ENCODE results near the gene KIF23.
"Not testable (repeated sequence)": the region's sequence is repeated elsewhere in the genome, so short reads cannot be mapped to it uniquely, and the experiment has no call there.

Gene KIF23

DNA sequence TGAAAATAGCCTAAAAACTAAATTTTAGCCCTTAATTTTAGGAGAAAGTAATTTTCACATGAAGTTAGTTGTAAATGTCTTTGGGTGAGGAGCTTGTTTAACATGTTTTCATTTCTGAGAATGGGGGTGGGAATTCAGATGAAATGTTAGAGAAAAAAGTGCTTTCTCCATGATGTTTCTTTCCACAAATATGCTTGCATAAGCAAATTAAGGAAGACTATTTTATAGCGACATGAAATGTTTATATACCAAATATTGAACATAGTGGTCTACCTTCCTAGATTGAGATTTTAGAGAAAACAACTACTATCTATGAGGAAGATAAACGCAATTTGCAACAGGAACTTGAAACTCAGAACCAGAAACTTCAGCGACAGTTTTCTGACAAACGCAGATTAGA, 25.5 kb downstream of the KIF23 start:
- DNase-seq, result no peak

GRCh38 chr15:69443032-69443611, 29.0 kb downstream of the KIF23 start:
- no peak for DNase-seq

GRCh38 chr15:69444686-69445085, 30.5 kb downstream of the KIF23 start:
- DNase-seq, result no peak

DNA sequence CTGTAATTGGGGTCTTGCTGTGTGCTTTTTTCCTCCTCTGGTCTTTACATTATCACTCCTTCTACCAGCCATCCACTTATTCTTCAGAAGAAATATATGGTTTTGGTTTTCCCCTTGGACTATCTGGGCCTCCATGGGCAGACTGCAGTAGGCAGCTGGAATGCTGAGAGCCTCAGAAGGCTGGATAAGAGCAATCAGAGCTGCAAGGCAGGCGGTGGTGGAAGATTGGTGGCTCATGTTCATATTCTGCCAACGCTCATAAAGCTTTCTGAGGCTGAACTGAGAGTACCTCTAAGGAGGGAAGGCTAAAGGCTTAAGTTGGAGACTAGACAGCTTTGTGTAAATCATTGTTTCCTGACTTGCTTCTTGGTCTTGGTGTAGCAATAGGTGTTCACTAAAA, 32.8 kb downstream of the KIF23 start:
- no peak for DNase-seq

DNA sequence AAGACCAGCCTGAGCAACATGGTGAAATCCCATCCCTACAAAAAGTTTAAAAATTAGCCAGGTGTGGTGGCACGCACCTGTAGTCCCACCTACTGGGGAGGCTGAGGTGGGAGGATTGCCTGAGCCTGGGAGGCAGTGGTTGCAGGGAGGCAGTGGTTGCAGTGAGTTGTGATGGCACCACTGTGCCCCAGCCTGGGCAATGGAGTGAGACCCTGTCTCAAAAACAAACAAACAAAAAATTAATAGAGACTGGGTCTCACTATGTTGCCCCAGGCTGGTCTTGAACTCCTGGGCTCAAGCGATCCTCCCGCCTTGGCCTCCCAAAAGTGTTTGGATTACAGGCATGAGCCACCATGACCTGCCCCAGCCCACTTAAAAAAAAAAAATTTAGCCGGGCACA, 36.1 kb downstream of the KIF23 start:
- DNase-seq, result not testable (repeated sequence)

DNA sequence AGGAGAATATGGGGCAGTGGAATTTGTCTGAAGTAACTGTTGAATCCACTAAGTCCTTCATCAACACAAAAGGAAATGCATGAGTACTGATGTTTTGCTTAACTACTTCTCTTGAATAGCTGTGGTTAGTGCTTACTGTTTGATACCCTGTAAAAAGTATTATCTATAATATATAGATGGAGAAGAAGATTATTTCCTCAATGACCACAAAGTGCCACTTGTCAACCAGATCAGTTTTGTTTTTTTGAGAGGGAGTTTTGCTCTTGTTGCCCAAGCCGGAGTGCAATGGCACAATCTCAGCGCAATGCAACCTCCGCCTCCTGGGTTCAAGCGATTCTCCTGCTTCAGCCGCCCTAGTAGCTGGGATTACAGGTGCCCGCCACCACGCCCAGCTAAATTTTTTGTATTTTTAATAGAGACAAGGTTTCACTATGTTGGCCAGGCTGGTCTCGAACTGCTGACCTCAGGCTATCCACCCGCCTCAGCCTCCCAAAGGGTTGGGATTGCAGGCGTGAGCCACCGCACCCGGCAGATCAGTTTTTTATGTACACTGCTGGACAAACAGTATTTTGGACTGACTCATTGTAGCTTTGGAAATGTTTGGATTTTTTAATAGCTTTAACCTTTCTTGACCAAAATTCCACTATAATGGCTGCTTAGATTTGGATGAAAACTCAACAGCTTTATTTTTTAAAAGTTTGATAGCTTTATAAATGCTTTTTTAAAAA, 37.0 kb downstream of the KIF23 start:
- DNase-seq, result no peak

GRCh38 chr15:69451951-69452691, 38.0 kb downstream of the KIF23 start:
- DNase-seq, result peak in 1 of 4 experiments; percentile 23

- DNase-seq, result peak; percentile 91 to 95 (median 92)
Observed at GRCh38 chr15:69452692-69453521, 38.8 kb downstream of the KIF23 start, which contains the start of gene RPLP1. Gene RPLP1, plus strand, starts transcription at chr15:69452818. Its CDS starts 131 bp downstream, at chr15:69452949.

DNA sequence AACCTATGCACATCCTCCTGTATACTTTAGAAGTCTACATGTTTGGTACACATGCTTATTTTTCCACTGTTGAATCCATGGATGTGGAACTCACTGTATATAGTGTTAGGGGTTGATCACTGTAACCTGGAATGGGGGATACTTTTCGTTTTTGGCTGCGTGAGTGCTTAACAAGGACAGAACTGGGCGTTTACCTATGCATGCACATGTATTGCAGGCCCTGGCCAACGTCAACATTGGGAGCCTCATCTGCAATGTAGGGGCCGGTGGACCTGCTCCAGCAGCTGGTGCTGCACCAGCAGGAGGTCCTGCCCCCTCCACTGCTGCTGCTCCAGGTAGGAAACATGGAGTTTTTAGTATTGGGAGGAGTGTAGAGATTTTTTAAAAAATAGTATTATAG, 40.8 kb downstream of the KIF23 start:
- DNase-seq, result no peak

DNA sequence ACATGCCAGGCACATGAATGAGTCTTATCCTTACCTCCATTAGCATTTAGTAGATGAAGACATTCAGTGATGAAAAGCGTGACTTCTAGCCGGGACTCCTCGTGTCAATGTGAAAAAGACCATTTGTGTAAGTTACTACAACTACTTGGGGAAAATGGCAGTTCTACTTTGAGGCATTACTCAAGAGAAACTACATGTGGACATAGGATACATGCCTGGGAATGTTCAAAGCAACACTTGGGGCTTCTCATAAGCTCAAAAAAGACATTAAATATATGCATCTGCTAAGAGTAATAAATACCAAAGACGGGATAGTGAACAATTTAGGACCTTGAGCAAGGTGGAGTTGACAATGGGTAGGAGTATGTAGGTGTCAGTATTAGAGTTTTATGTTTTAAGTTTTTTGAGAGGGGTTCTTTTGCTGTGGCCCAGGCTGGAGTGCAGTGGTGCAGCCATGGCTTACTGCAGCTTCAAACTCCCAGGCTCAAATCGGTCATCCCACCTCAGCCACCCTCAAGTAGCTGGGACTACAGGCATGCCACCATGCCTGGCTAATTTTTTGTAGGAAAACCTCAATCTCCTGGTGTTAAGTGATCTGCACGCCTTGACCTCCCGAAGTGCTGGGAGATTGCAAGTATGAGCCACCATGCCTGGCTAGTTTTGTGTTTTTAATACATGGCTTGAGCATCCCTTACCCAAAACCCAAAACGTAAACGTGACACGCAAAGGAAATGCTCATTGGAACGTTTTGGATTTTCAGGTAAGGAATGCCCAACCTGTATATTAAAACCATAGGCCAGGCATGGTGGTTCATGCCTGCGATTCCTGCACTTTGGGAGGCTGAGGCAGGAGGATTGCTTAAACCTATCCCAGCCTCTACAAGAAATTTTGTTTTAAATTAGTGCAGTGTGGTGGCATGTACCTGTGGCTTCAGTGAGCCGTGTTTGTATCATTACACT, 42.3 kb downstream of the KIF23 start:
- no peak for DNase-seq

GRCh38 chr15:69457304-69458280, 43.4 kb downstream of the KIF23 start:
- no peak for DNase-seq

DNA sequence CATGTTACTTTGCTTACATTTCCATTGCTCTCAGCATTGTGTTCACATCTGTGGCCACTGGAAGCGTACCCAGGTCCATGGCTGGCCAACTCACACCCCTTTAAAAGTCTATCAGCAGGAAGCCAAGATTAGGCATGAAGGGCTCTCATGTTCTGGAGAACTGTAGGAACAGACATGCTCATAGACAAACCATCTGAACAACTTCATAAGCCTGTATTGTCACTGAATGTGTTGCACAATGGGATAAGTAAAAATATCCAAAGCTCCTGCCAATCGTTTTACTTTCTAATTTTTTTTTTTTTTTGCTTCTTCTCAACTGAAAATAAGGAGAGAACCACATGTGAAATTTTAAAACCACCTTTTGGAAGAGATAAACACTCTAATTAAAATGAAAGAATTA, 44.9 kb downstream of the KIF23 start:
- DNase-seq, result no peak

GRCh38 chr15:69460481-69460880, 46.3 kb downstream of the KIF23 start:
- no peak for DNase-seq

DNA sequence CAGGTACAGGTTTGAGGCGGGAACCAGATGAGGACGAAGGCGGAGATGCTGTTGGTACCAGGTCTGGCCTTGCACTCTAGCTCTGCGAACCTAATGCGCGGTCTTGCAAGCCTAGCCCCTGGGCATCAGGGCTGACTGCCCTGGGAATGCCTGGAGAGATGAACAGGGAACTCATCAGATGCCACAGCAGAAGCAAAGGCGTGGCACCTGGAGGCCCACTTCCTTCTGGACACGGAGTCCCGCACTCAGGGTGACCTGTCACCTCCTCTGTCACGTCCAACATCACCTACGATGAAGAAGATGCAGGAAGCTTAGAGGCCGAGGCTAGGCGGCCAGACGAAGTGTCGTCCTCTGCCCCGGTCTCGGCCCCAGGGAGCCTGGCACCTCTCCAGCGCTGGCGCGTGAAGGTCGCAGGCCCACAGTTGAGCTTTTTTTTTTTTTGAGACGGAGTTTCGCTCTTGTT, 47.9 kb downstream of the KIF23 start:
- DNase-seq, result no peak

GRCh38 chr15:69462493-69463181, 48.5 kb downstream of the KIF23 start:
- DNase-seq, result peak; percentile 66 to 87 (median 84)

- DNase-seq, result no peak
Observed at GRCh38 chr15:69463182-69463756, 49.1 kb downstream of the KIF23 start.

GRCh38 chr15:69465253-69465652, 51.1 kb downstream of the KIF23 start:
- DNase-seq, result no peak

- DNase-seq, result no peak
Observed at GRCh38 chr15:69466733-69467132, 52.6 kb downstream of the KIF23 start.

- no peak for DNase-seq
Observed at GRCh38 chr15:69467636-69468035, 53.5 kb downstream of the KIF23 start.
